GM19395 (cell line): ENCODE results near the gene NAT10.

Experiments used
- ATAC-seq: cut with Tn5 transposase; IDR thresholded peaks from one replicate; pipeline ENCODE4 v1.9.1; 2021; ENCODE audit warnings: mild to moderate bottlenecking, moderate library complexity; ENCODE audit not compliant: unreplicated experiment

Gene NAT10

GRCh38 chr11:34148504-34149165 is 43.2 kb downstream of the NAT10 start:
- ATAC-seq: no peak

- ATAC-seq: no peak
Observed at GRCh38 chr11:34149274-34149673, 43.8 kb downstream of the NAT10 start.

GRCh38 chr11:34149786-34150185 is 44.4 kb downstream of the NAT10 start:
- no peak for ATAC-seq

- ATAC-seq: no peak
Observed at GRCh38 chr11:34150494-34151151, 45.2 kb downstream of the NAT10 start.

- no peak for ATAC-seq
Observed at GRCh38 chr11:34151166-34151565, 45.7 kb downstream of the NAT10 start.

GRCh38 chr11:34151916-34152845 is 46.8 kb downstream of the NAT10 start:
- ATAC-seq: no peak

GRCh38 chr11:34154059-34154875 is 48.8 kb downstream of the NAT10 start:
- peak; percentile 83 for ATAC-seq

- no peak for ATAC-seq
Observed at GRCh38 chr11:34155057-34155756, 49.8 kb downstream of the NAT10 start.

GRCh38 chr11:34155757-34156062 is 50.3 kb downstream of the NAT10 start:
- no peak for ATAC-seq

- ATAC-seq: no peak
Observed at GRCh38 chr11:34157163-34157562, 51.7 kb downstream of the NAT10 start.

- ATAC-seq: no peak
Observed at GRCh38 chr11:34158661-34159060, 53.2 kb downstream of the NAT10 start.

- no peak for ATAC-seq
Observed at GRCh38 chr11:34160049-34160721, 54.8 kb downstream of the NAT10 start.

GRCh38 chr11:34160791-34161190 is 55.4 kb downstream of the NAT10 start:
- ATAC-seq: no peak

- no peak for ATAC-seq
Observed at GRCh38 chr11:34161361-34161760, 55.9 kb downstream of the NAT10 start.

- no peak for ATAC-seq
Observed at GRCh38 chr11:34161812-34162492, 56.5 kb downstream of the NAT10 start.

GRCh38 chr11:34162493-34162820 is 57.0 kb downstream of the NAT10 start:
- ATAC-seq: no peak

GRCh38 chr11:34162856-34163255 is 57.4 kb downstream of the NAT10 start:
- ATAC-seq: no peak

- ATAC-seq: no peak
Observed at GRCh38 chr11:34165121-34165520, 59.7 kb downstream of the NAT10 start.

- ATAC-seq: no peak
Observed at GRCh38 chr11:34165786-34166555, 60.5 kb downstream of the NAT10 start.
